WTC11 (cell line): ENCODE data around the gene ABHD12. TPM values are rescaled to one million over a fixed set of nuclear protein-coding genes. Genes with fewer than 3 reads are reported as not detected.
A peak's percentile ranks its signal among the peaks of the same experiment; 100 is the strongest.
"Not testable (repeated sequence)": the region's sequence is repeated elsewhere in the genome, so short reads cannot be mapped to it uniquely, and the experiment has no call there.

Source experiments
- ATAC-seq: fragments of 200-7000 bp; cut with Tn5 transposase; 2 replicates; pipeline ENCODE4 v1.10.0; 2021; ENCODE audit warnings: mild to moderate bottlenecking, moderate library complexity
- CTCF ChIA-PET: fragments of 300-600 bp; sonication (Branson Sonifier 250); formaldehyde crosslinking; loops from one replicate; lab custom pipeline; 2021; ENCODE audit warnings: antibody characterized with exemption; lab: Charles Lee
- POLR2A ChIA-PET: fragments of 350-600 bp; sonication (Branson Sonifier 250); formaldehyde crosslinking; loops from one replicate; lab custom pipeline; 2021; ENCODE audit warnings: antibody characterized with exemption; lab: Charles Lee
- DNase-seq: peaks from one replicate; pipeline ENCODE4 v3.0.0; 2021; ENCODE audit warnings: low spot score
- H3K27ac Mint-ChIP-seq: 2 replicates; pipeline ENCODE4 v1.8.0; 2021; ENCODE audit warnings: mixed read lengths
- H3K27me3 Mint-ChIP-seq: 2 replicates; pipeline ENCODE4 v1.8.0; 2021; ENCODE audit warnings: low read depth, mild to moderate bottlenecking, moderate library complexity, mixed read lengths
- H3K36me3 Mint-ChIP-seq: 2 replicates; pipeline ENCODE4 v1.8.0; 2021; ENCODE audit warnings: mixed read lengths
- H3K4me1 Mint-ChIP-seq: 2 replicates; pipeline ENCODE4 v1.8.0; 2022; ENCODE audit warnings: mixed read lengths
- H3K4me3 Mint-ChIP-seq: 2 replicates; pipeline ENCODE4 v1.8.0; 2021; ENCODE audit warnings: mild to moderate bottlenecking, moderate library complexity, mixed read lengths
- H3K9me3 Mint-ChIP-seq: 2 replicates; pipeline ENCODE4 v1.8.0; 2021; ENCODE audit warnings: mixed read lengths
- ETV6 ChIP-seq: sonication (generic); formaldehyde crosslinking; IDR thresholded peaks from 2 replicates; pipeline ENCODE4 v1.8.1; 2022; ENCODE audit warnings: mild to moderate bottlenecking, missing genetic modification reagents
- FOXK1 ChIP-seq: sonication (generic); formaldehyde crosslinking; IDR thresholded peaks from 2 replicates; pipeline ENCODE4 v1.8.0; 2022; ENCODE audit warnings: mild to moderate bottlenecking, moderate library complexity, missing genetic modification reagents
- GTF2I ChIP-seq: fragments of 250-450 bp; sonication (Bioruptor Pico); conservative IDR thresholded peaks from 2 replicates; pipeline ENCODE4 v1.4.0; 2021; ENCODE audit warnings: mild to moderate bottlenecking
- IRF2 ChIP-seq: sonication (generic); formaldehyde crosslinking; IDR thresholded peaks from 2 replicates; pipeline ENCODE4 v1.8.0; 2022; ENCODE audit warnings: low read depth, missing genetic modification reagents, borderline replicate concordance
- JUN ChIP-seq: sonication (generic); formaldehyde crosslinking; IDR thresholded peaks from 2 replicates; pipeline ENCODE4 v1.8.0; 2023; ENCODE audit warnings: mild to moderate bottlenecking, missing genetic modification reagents
- NFE2L1 ChIP-seq: sonication (generic); formaldehyde crosslinking; IDR thresholded peaks from 2 replicates; pipeline ENCODE4 v1.8.1; 2023; ENCODE audit warnings: missing genetic modification reagents
- NR1H2 ChIP-seq: sonication (generic); formaldehyde crosslinking; IDR thresholded peaks from 2 replicates; pipeline ENCODE4 v1.9.0; 2021; ENCODE audit warnings: mild to moderate bottlenecking, moderate library complexity, missing genetic modification reagents
- NR2C2 ChIP-seq: sonication (generic); formaldehyde crosslinking; IDR thresholded peaks from 2 replicates; pipeline ENCODE4 v1.8.0; 2022; ENCODE audit warnings: mild to moderate bottlenecking, missing genetic modification reagents
- OVOL2 ChIP-seq: fragments of 250-450 bp; sonication (Bioruptor Pico); IDR thresholded peaks from 2 replicates; pipeline ENCODE4 v1.9.0; 2021; ENCODE audit warnings: mild to moderate bottlenecking, borderline replicate concordance
- RORB ChIP-seq: fragments of 250-450 bp; sonication (Bioruptor Pico); IDR thresholded peaks from 2 replicates; pipeline ENCODE4 v1.9.0; 2021; ENCODE audit warnings: mild to moderate bottlenecking
- SMAD3 ChIP-seq: sonication (generic); formaldehyde crosslinking; IDR thresholded peaks from 2 replicates; pipeline ENCODE4 v1.8.0; 2022; ENCODE audit warnings: missing genetic modification reagents, mild to moderate bottlenecking, borderline replicate concordance
- ZNF121 ChIP-seq: sonication (generic); formaldehyde crosslinking; IDR thresholded peaks from 2 replicates; pipeline ENCODE4 v1.8.0; 2023; ENCODE audit warnings: missing genetic modification reagents
- ZNF219 ChIP-seq: sonication (generic); formaldehyde crosslinking; IDR thresholded peaks from 2 replicates; pipeline ENCODE4 v1.8.0; 2023; ENCODE audit warnings: missing genetic modification reagents, mild to moderate bottlenecking, borderline replicate concordance
- ZNF317 ChIP-seq: sonication (generic); formaldehyde crosslinking; IDR thresholded peaks from 2 replicates; pipeline ENCODE4 v1.8.1; 2023; ENCODE audit warnings: low read depth, mild to moderate bottlenecking, moderate library complexity, missing genetic modification reagents, borderline replicate concordance
- ZNF671 ChIP-seq: fragments of 250-450 bp; sonication (Bioruptor Pico); IDR thresholded peaks from 2 replicates; pipeline ENCODE4 v1.8.0; 2021; ENCODE audit warnings: mild to moderate bottlenecking
- total RNA-seq: library from RNA; stranded (reverse); gene quantifications from 3 replicates; pipeline ENCODE4 v1.2.3, GENCODE V29; 2021
- TF ChIP-seq, protein P1 (sequence below): sonication (generic); formaldehyde crosslinking; IDR thresholded peaks from 2 replicates; pipeline ENCODE4 v1.8.0; 2023; ENCODE audit warnings: mild to moderate bottlenecking, missing genetic modification reagents
- TF ChIP-seq, protein P2 (sequence below): sonication (generic); formaldehyde crosslinking; IDR thresholded peaks from 2 replicates; pipeline ENCODE4 v1.8.1; 2022; ENCODE audit warnings: low read depth, missing genetic modification reagents, borderline replicate concordance
- TF ChIP-seq, protein P3 (sequence below): fragments of 200-600 bp; IDR thresholded peaks from 2 replicates; pipeline ENCODE4 v1.8.0; 2022; ENCODE audit warnings: antibody characterized with exemption
- TF ChIP-seq, protein P4 (sequence below): fragments of 250-450 bp; sonication (Bioruptor Pico); IDR thresholded peaks from 2 replicates; pipeline ENCODE4 v1.9.0; 2021; ENCODE audit warnings: mild to moderate bottlenecking
- TF ChIP-seq, protein P5 (sequence below): sonication (generic); formaldehyde crosslinking; IDR thresholded peaks from 2 replicates; pipeline ENCODE4 v1.8.0; 2022; ENCODE audit warnings: mild to moderate bottlenecking, missing genetic modification reagents
- TF ChIP-seq, protein P6 (sequence below): sonication (generic); formaldehyde crosslinking; IDR thresholded peaks from 2 replicates; pipeline ENCODE4 v1.8.0; 2023; ENCODE audit warnings: missing genetic modification reagents

Gene ABHD12
- total RNA-seq, 1 experiment from 2014 or later: 63.1 TPM

DNA sequence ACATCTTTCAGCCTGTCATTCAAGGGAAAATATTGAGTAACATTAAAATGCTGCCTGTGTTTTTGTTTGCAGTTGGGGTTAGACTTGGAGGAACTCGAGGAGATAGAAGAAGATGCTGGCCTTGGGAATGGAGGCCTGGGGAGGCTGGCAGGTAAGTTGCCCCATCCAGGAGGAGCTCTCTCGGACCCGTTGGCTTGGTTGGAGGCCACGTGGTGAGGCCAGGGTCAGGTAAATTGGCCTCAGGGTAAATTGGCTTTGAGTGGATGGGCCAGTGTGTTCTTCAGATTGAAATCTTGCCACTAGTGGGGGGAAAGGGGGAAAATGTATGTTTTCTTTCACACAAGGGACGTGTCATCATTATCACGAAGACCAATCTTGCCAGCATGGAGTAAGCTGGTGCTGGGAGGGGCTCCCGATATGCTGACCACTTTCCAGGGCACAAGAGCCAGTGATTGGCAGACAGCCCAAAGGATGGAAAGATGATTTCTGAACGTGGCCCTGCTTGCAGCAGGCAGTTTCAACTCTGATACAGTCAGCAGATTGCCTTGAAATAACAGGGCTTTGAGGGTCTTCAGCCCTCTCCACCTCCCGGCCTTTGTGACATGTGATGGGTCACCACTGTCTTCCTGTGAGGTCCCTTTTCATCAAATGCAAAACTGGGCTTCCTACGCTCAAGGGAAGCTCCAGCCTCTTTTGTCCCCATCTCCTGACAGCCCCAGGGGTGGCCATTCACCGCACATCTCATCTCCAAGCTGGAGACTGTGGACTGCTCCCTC, 121.4 kb downstream of the ABHD12 start:
- H3K27ac Mint-ChIP-seq: no peak overlapping the region
- CTCF ChIA-PET: interaction anchor here (1.2 to 1.6 kb wide), 2 partner anchors 22 to 46 kb away, joined by 3 read pairs; no protein-coding TSS in a partner anchor
- no peak overlapping the region for H3K4me3 Mint-ChIP-seq
- H3K27me3 Mint-ChIP-seq: no peaks in the 10 kb centered on the region
- H3K4me1 Mint-ChIP-seq: no peaks in the 10 kb centered on the region
- POLR2A ChIA-PET: interaction anchor here (0.9 kb wide), 1 partner anchor 17 kb away, joined by 3 read pairs; no protein-coding TSS in a partner anchor
- peaks cover 7% of the 10 kb centered on the region for H3K9me3 Mint-ChIP-seq
- ATAC-seq (no peak), DNase-seq (peak; percentile 7)
- H3K36me3 Mint-ChIP-seq: peaks cover 35% of the 10 kb centered on the region
- TF ChIP-seq, protein P1, sequence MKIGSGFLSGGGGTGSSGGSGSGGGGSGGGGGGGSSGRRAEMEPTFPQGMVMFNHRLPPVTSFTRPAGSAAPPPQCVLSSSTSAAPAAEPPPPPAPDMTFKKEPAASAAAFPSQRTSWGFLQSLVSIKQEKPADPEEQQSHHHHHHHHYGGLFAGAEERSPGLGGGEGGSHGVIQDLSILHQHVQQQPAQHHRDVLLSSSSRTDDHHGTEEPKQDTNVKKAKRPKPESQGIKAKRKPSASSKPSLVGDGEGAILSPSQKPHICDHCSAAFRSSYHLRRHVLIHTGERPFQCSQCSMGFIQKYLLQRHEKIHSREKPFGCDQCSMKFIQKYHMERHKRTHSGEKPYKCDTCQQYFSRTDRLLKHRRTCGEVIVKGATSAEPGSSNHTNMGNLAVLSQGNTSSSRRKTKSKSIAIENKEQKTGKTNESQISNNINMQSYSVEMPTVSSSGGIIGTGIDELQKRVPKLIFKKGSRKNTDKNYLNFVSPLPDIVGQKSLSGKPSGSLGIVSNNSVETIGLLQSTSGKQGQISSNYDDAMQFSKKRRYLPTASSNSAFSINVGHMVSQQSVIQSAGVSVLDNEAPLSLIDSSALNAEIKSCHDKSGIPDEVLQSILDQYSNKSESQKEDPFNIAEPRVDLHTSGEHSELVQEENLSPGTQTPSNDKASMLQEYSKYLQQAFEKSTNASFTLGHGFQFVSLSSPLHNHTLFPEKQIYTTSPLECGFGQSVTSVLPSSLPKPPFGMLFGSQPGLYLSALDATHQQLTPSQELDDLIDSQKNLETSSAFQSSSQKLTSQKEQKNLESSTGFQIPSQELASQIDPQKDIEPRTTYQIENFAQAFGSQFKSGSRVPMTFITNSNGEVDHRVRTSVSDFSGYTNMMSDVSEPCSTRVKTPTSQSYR (CRISPR knock-in tag): no peak
- TF ChIP-seq ZNF317 (CRISPR knock-in tag): no peak
- TF ChIP-seq FOXK1 (CRISPR knock-in tag): no peak
- TF ChIP-seq SMAD3: no peak
- TF ChIP-seq NFE2L1 (CRISPR knock-in tag): no peak
- no peak for TF ChIP-seq NR1H2 (CRISPR knock-in tag)
- no peak for TF ChIP-seq OVOL2 (CRISPR knock-in tag)
- TF ChIP-seq ZNF219 (CRISPR knock-in tag): no peak
- TF ChIP-seq JUN: no peak
- TF ChIP-seq, protein P2, sequence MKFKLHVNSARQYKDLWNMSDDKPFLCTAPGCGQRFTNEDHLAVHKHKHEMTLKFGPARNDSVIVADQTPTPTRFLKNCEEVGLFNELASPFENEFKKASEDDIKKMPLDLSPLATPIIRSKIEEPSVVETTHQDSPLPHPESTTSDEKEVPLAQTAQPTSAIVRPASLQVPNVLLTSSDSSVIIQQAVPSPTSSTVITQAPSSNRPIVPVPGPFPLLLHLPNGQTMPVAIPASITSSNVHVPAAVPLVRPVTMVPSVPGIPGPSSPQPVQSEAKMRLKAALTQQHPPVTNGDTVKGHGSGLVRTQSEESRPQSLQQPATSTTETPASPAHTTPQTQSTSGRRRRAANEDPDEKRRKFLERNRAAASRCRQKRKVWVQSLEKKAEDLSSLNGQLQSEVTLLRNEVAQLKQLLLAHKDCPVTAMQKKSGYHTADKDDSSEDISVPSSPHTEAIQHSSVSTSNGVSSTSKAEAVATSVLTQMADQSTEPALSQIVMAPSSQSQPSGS (CRISPR knock-in tag): no peak

DNA sequence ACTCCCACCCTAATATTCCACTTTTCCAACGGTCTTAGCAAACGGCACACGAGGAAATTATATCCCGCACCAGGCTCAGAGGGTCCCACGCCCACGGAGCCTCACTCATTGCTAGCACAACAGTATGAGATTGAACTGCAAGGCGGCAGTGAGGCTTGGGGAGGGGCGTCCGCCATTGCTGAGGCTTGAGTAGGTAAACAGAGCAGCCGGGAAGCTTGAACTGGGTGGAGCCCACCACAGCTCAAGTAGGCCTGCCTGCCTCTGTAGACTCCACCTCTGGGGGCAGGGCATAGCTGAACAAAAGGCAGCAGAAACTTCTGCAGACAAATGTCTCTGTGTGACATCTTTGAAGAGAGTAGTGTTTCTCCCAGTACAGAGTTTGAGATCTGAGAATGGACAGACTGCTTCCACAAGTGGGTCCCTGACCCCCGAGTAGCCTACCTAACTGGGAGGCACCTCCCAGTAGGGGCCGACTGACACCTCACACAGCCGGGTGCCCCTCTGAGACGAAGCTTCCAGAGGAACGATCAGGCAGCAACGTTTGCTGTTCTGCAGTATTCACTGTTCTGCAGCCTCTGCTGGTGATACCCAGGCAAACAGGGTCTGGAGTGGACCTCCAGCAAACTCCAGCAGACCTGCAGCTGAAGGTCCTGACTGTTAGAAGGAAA, 129.7 kb downstream of the ABHD12 start:
- H3K4me1 Mint-ChIP-seq, H3K27me3 Mint-ChIP-seq, DNase-seq, POLR2A ChIA-PET, H3K4me3 Mint-ChIP-seq, H3K27ac Mint-ChIP-seq, ATAC-seq: not testable (repeated sequence)
- H3K36me3 Mint-ChIP-seq: peaks cover 52% of the 10 kb centered on the region
- CTCF ChIA-PET: interaction anchor here (0.6 to 2.6 kb wide), 3 partner anchors 13 to 153 kb away, joined by 3 to 7 read pairs (median 4); partner anchors contain the start of gene PYGB
- peaks cover 33% of the 10 kb centered on the region for H3K9me3 Mint-ChIP-seq

DNA sequence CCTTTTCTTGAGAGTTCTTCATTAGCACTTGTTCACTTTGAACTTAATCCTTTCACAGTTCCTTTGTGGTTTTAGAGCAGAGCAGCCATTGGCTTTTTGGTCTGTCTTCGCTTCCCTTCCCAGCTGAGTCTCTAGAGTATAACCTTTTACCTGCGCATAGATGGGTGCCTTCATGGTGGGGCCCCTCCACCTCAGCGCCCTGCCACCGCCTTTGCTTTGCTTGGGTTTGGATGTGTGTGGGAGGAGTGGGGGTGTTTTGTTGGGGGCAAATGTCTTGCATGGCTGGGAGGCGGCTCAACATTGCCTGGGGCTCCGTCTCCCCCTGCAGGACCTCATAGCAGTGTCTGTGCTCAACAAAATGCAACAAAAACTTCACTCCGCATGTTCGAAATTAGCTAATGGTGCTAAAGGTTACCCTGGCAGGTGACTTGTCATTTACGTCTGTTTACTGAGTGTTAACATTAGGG, 130.8 kb downstream of the ABHD12 start:
- ChIA-PET POLR2A (no interaction called here), CTCF (interaction anchor here (2.6 kb wide), 1 partner anchor 12 kb away, joined by 7 read pairs; the partner anchor contains the start of gene PYGB)
- ATAC-seq (no peak), DNase-seq (no peak)
- peaks cover 52% of the 10 kb centered on the region for H3K36me3 Mint-ChIP-seq
- peaks cover 32% of the 10 kb centered on the region for H3K9me3 Mint-ChIP-seq
- H3K4me1 Mint-ChIP-seq: no peaks in the 10 kb centered on the region
- no peak overlapping the region for H3K27ac Mint-ChIP-seq
- H3K4me3 Mint-ChIP-seq: no peak overlapping the region
- H3K27me3 Mint-ChIP-seq: no peaks in the 10 kb centered on the region
- TF ChIP-seq RORB (CRISPR knock-in tag): no peak
- TF ChIP-seq, protein P3, sequence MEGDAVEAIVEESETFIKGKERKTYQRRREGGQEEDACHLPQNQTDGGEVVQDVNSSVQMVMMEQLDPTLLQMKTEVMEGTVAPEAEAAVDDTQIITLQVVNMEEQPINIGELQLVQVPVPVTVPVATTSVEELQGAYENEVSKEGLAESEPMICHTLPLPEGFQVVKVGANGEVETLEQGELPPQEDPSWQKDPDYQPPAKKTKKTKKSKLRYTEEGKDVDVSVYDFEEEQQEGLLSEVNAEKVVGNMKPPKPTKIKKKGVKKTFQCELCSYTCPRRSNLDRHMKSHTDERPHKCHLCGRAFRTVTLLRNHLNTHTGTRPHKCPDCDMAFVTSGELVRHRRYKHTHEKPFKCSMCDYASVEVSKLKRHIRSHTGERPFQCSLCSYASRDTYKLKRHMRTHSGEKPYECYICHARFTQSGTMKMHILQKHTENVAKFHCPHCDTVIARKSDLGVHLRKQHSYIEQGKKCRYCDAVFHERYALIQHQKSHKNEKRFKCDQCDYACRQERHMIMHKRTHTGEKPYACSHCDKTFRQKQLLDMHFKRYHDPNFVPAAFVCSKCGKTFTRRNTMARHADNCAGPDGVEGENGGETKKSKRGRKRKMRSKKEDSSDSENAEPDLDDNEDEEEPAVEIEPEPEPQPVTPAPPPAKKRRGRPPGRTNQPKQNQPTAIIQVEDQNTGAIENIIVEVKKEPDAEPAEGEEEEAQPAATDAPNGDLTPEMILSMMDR: no peak
- TF ChIP-seq, protein P4, sequence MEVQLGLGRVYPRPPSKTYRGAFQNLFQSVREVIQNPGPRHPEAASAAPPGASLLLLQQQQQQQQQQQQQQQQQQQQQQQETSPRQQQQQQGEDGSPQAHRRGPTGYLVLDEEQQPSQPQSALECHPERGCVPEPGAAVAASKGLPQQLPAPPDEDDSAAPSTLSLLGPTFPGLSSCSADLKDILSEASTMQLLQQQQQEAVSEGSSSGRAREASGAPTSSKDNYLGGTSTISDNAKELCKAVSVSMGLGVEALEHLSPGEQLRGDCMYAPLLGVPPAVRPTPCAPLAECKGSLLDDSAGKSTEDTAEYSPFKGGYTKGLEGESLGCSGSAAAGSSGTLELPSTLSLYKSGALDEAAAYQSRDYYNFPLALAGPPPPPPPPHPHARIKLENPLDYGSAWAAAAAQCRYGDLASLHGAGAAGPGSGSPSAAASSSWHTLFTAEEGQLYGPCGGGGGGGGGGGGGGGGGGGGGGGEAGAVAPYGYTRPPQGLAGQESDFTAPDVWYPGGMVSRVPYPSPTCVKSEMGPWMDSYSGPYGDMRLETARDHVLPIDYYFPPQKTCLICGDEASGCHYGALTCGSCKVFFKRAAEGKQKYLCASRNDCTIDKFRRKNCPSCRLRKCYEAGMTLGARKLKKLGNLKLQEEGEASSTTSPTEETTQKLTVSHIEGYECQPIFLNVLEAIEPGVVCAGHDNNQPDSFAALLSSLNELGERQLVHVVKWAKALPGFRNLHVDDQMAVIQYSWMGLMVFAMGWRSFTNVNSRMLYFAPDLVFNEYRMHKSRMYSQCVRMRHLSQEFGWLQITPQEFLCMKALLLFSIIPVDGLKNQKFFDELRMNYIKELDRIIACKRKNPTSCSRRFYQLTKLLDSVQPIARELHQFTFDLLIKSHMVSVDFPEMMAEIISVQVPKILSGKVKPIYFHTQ (CRISPR knock-in tag): no peak
- TF ChIP-seq IRF2 (CRISPR knock-in tag): no peak
- no peak for TF ChIP-seq ZNF671 (CRISPR knock-in tag)
- TF ChIP-seq GTF2I (CRISPR knock-in tag): no peak
- TF ChIP-seq ZNF219 (CRISPR knock-in tag): no peak
- no peak for TF ChIP-seq NR2C2
- TF ChIP-seq, protein P5, sequence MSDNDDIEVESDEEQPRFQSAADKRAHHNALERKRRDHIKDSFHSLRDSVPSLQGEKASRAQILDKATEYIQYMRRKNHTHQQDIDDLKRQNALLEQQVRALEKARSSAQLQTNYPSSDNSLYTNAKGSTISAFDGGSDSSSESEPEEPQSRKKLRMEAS (CRISPR knock-in tag): no peak
- TF ChIP-seq ETV6: no peak
- no peak for TF ChIP-seq ZNF121
- TF ChIP-seq, protein P6, sequence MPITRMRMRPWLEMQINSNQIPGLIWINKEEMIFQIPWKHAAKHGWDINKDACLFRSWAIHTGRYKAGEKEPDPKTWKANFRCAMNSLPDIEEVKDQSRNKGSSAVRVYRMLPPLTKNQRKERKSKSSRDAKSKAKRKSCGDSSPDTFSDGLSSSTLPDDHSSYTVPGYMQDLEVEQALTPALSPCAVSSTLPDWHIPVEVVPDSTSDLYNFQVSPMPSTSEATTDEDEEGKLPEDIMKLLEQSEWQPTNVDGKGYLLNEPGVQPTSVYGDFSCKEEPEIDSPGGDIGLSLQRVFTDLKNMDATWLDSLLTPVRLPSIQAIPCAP (CRISPR knock-in tag): no peak
- TF ChIP-seq, all 79 proteins: peak for 0
